ENCODE results near the gene SMAD3.

DNA sequence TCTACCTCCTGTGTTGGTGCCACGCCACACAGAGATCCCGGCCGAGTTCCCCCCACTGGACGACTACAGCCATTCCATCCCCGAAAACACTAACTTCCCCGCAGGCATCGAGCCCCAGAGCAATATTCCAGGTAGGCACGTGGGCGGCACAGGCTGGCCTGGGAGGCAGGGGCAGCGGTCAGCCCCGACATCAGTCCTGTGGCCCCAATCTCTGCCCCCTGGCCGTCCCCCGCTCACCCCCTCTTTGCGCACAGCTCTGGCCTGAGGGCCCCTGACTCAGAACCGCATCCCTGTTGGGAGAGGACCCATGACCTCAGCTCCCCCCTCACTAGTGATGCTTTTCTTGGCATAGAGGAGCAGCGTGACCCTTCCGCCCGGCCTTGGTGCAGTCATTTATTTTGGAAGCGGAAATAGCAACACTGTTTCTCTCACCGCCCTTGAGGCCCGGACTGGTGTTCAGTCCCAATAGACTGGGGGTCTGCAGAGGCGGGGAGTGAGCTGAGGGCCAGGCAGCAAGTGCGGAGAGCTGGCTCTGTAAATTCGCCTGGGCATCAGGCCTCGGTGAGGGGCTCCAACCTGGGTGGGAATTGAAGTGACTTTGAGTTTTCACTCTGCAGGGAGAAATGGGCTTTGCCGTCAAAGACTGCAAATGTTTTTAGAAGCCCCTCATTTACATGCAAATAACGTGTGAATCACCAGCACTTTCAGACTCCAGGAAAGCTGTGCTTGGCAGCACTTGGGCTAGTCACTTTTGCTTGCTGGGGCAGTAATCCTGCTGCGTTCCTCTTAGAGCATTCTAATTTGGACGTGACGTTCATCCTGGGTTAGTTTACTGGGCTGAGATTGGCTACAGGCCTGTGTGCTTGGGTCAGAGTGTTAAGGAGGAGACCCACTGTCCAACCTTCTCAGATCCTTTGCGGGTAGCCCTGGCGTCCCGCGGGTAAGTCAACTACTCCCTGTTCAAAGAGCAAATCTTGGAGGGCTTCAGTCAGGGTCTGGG is 100.2 kb downstream of the SMAD3 start:
- no peak for TF ChIP-seq POLR2A (IDR thresholded peaks at IDR 0.05; ENCODE audit: low read depth, low read length)
- TF ChIP-seq POLR2AphosphoS5 (IDR thresholded peaks at IDR 0.05; ENCODE audit: low read depth, low read length) = no peak

All from GM12892 (cell line).